GM13976 (cell line): Measurements from ENCODE around the gene RNF126.

ENCODE experiments used
- DNase-seq: peaks from one replicate; pipeline ENCODE4 v3.0.0; 2012; ENCODE audit warnings: low spot score
- CTCF ChIP-seq: IDR thresholded peaks from 2 replicates; pipeline ENCODE4 v1.5.1; 2012; ENCODE audit warnings: borderline replicate concordance, mild to moderate bottlenecking; ENCODE audit not compliant: insufficient read depth; ENCODE audit errors: extremely low read depth, missing control alignments, control extremely low read depth
- in situ Hi-C: fragments of 300-500 bp; cut with MboI; formaldehyde crosslinking; loops from one replicate; pipeline ENCODE4 v1.12.0; 2022; ENCODE audit warnings: low sequenced_read_pairs, mixed read lengths, inconsistent platforms; ENCODE audit not compliant: unreplicated experiment

RNF126 gene

GRCh38 chr19:653425-653824, 9.6 kb downstream of the RNF126 start:
- no peak for DNase-seq
- no peak for TF ChIP-seq CTCF
- in situ Hi-C loops: no loop called here

GRCh38 chr19:652467-653389, 10.3 kb downstream of the RNF126 start:
- in situ Hi-C loops: no loop called here
- DNase-seq: no peak
- TF ChIP-seq CTCF: no peak

GRCh38 chr19:651991-652390, 11.0 kb downstream of the RNF126 start:
- in situ Hi-C loops: no loop called here
- DNase-seq: no peak

GRCh38 chr19:651114-651818, 11.7 kb downstream of the RNF126 start:
- no peak for DNase-seq
- no peak for TF ChIP-seq CTCF
- in situ Hi-C loops: no loop called here

More at GRCh38 chr19:651991-652390, 11.0 kb downstream of the RNF126 start:
- no peak for TF ChIP-seq CTCF

- no peak for TF ChIP-seq CTCF
- no peak for DNase-seq
- in situ Hi-C loops: no loop called here
These were observed 12.9 kb downstream of the RNF126 start for GRCh38 chr19:650121-650520.

GRCh38 chr19:648904-649801, 13.9 kb downstream of the RNF126 start:
- no peak for TF ChIP-seq CTCF
- no peak for DNase-seq
- in situ Hi-C loops: no loop called here
